BLaER1 (cell line): ENCODE measurements around the gene TMEM52.
A peak's percentile ranks its signal among the peaks of the same experiment; 100 is the strongest.

Experiments used
- H3K27ac ChIP-seq: shearing (Covaris generic); formaldehyde crosslinking; 2 replicates; pipeline ENCODE4 v1.8.1; 2022
- H3K27me3 ChIP-seq: shearing (Covaris generic); formaldehyde crosslinking; 2 replicates; pipeline ENCODE4 v1.8.1; 2022
- H3K36me3 ChIP-seq: shearing (Covaris generic); formaldehyde crosslinking; 2 replicates; pipeline ENCODE4 v1.8.1; 2022
- H3K4me1 ChIP-seq: shearing (Covaris generic); formaldehyde crosslinking; 2 replicates; pipeline ENCODE4 v1.8.1; 2022
- H3K4me2 ChIP-seq: shearing (Covaris generic); formaldehyde crosslinking; 2 replicates; pipeline ENCODE4 v1.8.1; 2022
- H3K4me3 ChIP-seq: shearing (Covaris generic); formaldehyde crosslinking; 2 replicates; pipeline ENCODE4 v1.8.1; 2022
- H3K9ac ChIP-seq: shearing (Covaris generic); formaldehyde crosslinking; 2 replicates; pipeline ENCODE4 v1.8.1; 2022
- H3K9me3 ChIP-seq: shearing (Covaris generic); formaldehyde crosslinking; 2 replicates; pipeline ENCODE4 v1.8.1; 2022
- H4K20me1 ChIP-seq: shearing (Covaris generic); formaldehyde crosslinking; 2 replicates; pipeline ENCODE4 v1.8.1; 2022
- Cebpa-rat ChIP-seq: shearing (Covaris generic); IDR thresholded peaks from 2 replicates; pipeline ENCODE4 v1.8.1; 2022

The TMEM52 gene

GRCh38 chr1:1922956-1923833, 4.1 kb upstream of the TMEM52 start:
- Histone ChIP-seq H3K27ac (peak overlapping the region; percentile 51), H4K20me1 (no peaks in the 10 kb centered on the region), H3K4me1 (peaks cover 92% of the 10 kb centered on the region), H3K36me3 (no peaks in the 10 kb centered on the region), H3K9ac (0 out of 2 replicates have a peak overlapping the region, but pooled peaks have one; percentile 24), H3K4me3 (no peak overlapping the region), H3K27me3 (no peaks in the 10 kb centered on the region; the same call in 1 of the 2 replicates), H3K4me2 (peak overlapping the region; percentile 64), H3K9me3 (no peaks in the 10 kb centered on the region)
- no peak for TF ChIP-seq Cebpa-rat

DNA sequence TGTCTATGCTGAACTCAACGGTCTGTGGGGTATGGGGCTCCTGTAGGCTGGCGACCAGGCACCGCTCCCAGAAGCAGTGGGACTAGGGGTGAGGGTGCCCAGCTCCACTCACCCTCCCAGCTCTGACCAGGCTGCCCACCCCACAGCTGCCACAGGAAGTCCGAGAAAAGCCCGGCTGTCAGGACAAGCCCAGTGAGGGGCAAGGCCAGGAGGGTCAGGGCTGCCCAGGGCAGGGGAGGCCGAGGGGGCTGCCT, 3.5 kb upstream of the TMEM52 start:
- peak overlapping the region; percentile 51 for H3K27ac ChIP-seq
- no peaks in the 10 kb centered on the region for H3K36me3 ChIP-seq
- H3K4me2 ChIP-seq: peak overlapping the region; percentile 64
- H3K4me1 ChIP-seq: peaks cover 92% of the 10 kb centered on the region
- 0 out of 2 replicates have a peak overlapping the region, but pooled peaks have one; percentile 24 for H3K9ac ChIP-seq
- TF ChIP-seq Cebpa-rat: no peak
- H3K27me3 ChIP-seq: peaks cover 6% of the 10 kb centered on the region; the same call in 1 of the 2 replicates
- no peak overlapping the region for H3K4me3 ChIP-seq
- H4K20me1 ChIP-seq: no peaks in the 10 kb centered on the region
- H3K9me3 ChIP-seq: no peaks in the 10 kb centered on the region

GRCh38 chr1:1921901-1922701, 3.0 kb upstream of the TMEM52 start:
- H3K27me3 ChIP-seq: peaks cover 7% of the 10 kb centered on the region; the same call in 1 of the 2 replicates
- H3K9ac ChIP-seq: 0 out of 2 replicates have a peak overlapping the region, but pooled peaks have one; percentile 24
- H3K36me3 ChIP-seq: no peaks in the 10 kb centered on the region
- no peaks in the 10 kb centered on the region for H3K9me3 ChIP-seq
- H3K4me2 ChIP-seq: peak overlapping the region; percentile 64
- H4K20me1 ChIP-seq: no peaks in the 10 kb centered on the region
- H3K4me3 ChIP-seq: no peak overlapping the region
- peaks cover 91% of the 10 kb centered on the region for H3K4me1 ChIP-seq
- peak overlapping the region; percentile 30 for H3K27ac ChIP-seq
- no peak for TF ChIP-seq Cebpa-rat

DNA sequence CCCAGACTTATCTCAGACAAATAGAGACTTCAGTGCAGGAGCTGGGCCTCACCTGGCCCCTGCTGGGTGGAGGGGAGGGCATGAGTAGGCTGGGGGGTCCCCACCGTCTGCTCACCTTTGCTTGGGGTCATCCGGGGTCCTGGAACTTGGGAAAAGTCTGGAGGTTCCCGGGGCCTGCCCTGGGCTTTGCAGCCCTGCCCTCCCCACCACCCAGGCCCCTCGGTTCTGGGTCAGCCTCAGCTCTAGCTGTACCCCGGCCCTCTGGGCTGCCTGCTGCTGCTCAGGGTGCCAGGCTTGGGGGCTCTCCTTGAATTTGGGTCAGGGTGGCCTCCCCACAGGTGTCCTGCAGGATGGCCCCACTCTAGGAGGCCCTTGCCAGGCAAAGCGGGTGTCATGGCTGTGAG, 2.4 kb upstream of the TMEM52 start:
- no peak for TF ChIP-seq Cebpa-rat
- H3K36me3 ChIP-seq: no peaks in the 10 kb centered on the region
- H4K20me1 ChIP-seq: no peaks in the 10 kb centered on the region
- H3K4me3 ChIP-seq: no peak overlapping the region
- no peaks in the 10 kb centered on the region for H3K9me3 ChIP-seq
- peaks cover 85% of the 10 kb centered on the region for H3K4me1 ChIP-seq
- H3K27ac ChIP-seq: peak overlapping the region; percentile 30; the same call in 1 of the 2 replicates
- peak overlapping the region; percentile 64 for H3K4me2 ChIP-seq
- H3K9ac ChIP-seq: no peak overlapping the region
- 0 out of 2 replicates have a peak, but pooled peaks cover 7% of the 10 kb centered on the region for H3K27me3 ChIP-seq

- H4K20me1 ChIP-seq: no peaks in the 10 kb centered on the region
- H3K4me3 ChIP-seq: no peak overlapping the region
- peak overlapping the region; percentile 86 for H3K4me2 ChIP-seq
- 0 out of 2 replicates have a peak, but pooled peaks cover 7% of the 10 kb centered on the region for H3K27me3 ChIP-seq
- no peak for TF ChIP-seq Cebpa-rat
- H3K9me3 ChIP-seq: no peaks in the 10 kb centered on the region
- H3K4me1 ChIP-seq: peaks cover 78% of the 10 kb centered on the region
- H3K27ac ChIP-seq: peak overlapping the region; percentile 30; the same call in 1 of the 2 replicates
- no peak overlapping the region for H3K9ac ChIP-seq
- H3K36me3 ChIP-seq: no peaks in the 10 kb centered on the region
Observed at GRCh38 chr1:1920608-1921458, 1.8 kb upstream of the TMEM52 start.

- Histone ChIP-seq H3K4me1 (peaks cover 71% of the 10 kb centered on the region), H3K27ac (peak overlapping the region; percentile 61), H3K36me3 (no peaks in the 10 kb centered on the region), H3K4me3 (peak overlapping the region; percentile 55), H3K4me2 (peak overlapping the region; percentile 86), H3K9me3 (no peaks in the 10 kb centered on the region), H3K9ac (peak overlapping the region; percentile 53; the same call in 1 of the 2 replicates), H4K20me1 (no peaks in the 10 kb centered on the region), H3K27me3 (0 out of 2 replicates have a peak, but pooled peaks cover 7% of the 10 kb centered on the region)
- no peak for TF ChIP-seq Cebpa-rat
Observed at GRCh38 chr1:1920057-1920607, 1.1 kb upstream of the TMEM52 start.

DNA sequence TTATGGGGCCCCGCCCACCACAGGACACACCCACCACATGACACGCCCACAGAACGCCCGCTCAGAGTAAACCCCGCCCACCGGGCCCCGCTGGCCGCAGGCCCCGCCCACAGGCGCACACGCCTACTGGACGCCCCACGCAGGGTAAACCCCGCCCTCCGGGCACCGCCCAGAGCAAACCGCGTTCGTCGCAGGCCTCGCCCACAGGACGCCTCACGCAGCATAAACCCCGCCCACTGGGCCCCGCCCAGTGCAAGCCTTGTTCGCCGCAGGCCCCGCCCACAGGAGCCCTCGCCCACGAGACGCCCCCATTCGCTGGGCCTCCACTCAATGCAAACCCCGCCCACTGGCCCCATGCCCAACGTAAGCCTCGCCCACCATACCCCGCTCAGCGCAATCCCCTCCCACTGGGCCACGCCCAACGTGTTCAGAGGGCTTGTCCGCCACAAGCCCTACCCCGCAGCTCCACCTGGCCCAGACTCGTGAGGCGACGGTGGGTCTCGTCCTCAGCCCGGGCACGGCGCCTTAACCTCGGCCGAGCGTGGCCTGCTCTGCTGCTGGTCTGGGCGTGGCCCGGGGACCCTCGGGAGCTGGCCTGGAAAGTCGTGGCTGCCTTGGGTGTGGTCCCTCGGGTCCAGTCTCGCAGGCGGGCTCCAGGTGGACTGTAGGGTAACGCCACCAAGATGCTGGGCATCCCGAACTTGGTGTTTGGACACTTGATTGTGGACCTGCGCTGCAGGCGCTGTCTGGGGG, 401 bp upstream of the TMEM52 start:
- Histone ChIP-seq H3K9me3 (no peaks in the 10 kb centered on the region), H3K4me1 (peaks cover 71% of the 10 kb centered on the region), H3K4me2 (peak overlapping the region; percentile 95), H3K9ac (peak overlapping the region; percentile 71; the same call in 1 of the 2 replicates), H3K27me3 (0 out of 2 replicates have a peak, but pooled peaks cover 7% of the 10 kb centered on the region), H3K4me3 (peak overlapping the region; percentile 75), H4K20me1 (no peaks in the 10 kb centered on the region), H3K27ac (peak overlapping the region; percentile 61), H3K36me3 (no peaks in the 10 kb centered on the region)
- TF ChIP-seq Cebpa-rat: no peak
